SK-N-DZ (cell line): ENCODE results near the gene NXPE4.
"Not testable (repeated sequence)": the region's sequence is repeated elsewhere in the genome, so short reads cannot be mapped to it uniquely, and the experiment has no call there.

ENCODE experiments used
- DNase-seq: peaks from one replicate; pipeline ENCODE4 v3.0.0-alpha.2; 2015; ENCODE audit warnings: low spot score

Gene NXPE4

DNA sequence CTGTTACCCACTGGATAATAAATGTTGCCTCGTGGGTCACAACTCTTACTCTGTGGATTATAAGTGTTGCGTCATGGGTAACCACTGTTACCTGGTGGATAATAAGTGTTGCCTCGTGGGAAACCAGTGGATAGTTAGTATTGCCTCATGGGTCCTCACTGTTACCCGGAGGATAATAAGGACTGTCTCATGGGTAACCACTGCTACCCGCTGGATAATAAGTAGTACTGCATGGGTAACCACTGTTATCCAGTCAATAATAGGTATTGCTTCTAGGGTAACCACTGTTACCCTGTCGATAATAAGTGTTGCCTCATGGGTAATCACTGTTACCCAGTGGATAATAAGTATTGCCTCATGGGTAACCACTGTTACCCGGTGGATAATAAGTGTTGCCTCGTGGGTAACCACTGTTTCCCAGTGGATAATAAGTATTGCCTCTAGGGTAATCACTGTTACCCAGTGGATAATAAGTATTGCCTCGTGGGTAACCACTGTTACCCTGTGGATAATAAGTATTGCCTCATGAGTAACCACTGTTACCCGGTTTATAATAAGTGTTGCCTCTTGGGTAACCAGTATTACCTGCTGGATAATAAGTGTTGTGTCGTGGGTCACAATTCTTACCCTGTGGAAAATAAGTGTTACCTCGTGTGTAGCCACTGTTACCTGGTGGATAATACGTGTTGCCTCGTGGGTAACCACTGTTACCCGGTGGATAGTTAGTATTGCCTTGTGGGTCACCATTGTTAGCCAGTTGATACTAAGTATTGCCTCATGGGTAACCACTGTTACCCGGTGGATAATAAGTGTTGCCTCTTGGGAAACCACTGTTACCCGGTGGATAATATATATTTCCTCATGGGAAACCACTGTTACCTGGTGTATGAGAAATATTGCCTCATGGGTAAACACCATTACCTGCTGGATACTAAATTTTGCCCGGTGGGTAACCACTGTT is 15.7 kb upstream of the NXPE4 start:
- no peak for DNase-seq

DNA sequence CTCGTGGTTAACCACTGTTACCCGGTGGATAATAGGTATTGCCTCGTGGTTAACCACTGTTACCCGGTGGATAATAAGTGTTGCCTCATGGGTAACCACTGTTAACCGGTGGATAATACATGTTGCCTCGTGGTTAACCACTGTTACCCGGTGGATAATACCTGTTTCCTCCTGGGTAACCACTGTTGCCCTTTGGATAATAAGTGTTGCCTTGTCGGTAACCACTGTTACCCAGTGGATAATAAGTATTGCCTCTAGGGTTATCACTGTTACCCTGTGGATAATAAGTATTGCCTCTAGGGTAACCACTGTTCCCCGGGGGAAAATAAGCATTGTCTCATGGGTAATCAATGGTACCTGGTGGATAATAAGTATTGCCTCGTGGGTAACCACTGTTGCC is 15.0 kb upstream of the NXPE4 start:
- DNase-seq, result no peak

DNA sequence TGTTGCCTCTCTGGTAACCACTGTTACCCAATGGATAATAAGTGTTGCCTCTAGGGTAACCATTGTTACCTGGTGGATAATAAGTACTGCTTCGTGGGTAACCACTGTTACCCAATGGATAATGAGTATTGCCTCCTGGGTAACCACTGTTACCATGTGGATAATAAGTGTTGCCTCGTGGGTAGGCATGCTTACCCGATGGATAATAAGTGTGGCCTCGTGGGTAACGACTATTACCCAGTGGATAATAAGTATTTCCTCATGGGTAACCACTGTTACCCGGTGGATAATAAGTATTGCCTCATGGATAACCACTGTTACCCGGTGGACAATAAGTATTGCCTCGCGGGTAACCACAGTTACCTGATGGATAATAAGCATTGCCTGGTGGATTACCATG is 13.8 kb upstream of the NXPE4 start:
- no peak for DNase-seq

DNA sequence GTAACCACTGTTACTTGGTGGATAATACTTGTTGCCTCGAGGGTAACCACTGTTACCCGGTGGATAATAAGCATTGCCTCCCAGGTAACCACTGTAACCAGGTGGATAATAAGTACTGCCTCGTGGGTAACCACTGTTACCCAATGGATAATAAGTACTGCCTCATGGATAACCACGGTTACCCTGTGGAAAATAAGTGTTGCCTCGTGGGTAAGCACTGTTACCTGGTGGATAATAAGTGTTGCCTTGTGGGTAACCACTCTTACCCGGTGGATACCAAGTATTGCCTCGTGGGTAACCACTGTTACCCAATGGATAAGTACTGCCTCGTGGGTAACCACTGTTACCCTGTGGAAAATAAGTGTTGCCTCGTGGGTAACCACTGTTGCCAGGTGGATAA is 13.0 kb upstream of the NXPE4 start:
- DNase-seq, result not testable (repeated sequence)

GRCh38 chr11:114607753-114608459 is 12.3 kb upstream of the NXPE4 start:
- no peak for DNase-seq

DNA sequence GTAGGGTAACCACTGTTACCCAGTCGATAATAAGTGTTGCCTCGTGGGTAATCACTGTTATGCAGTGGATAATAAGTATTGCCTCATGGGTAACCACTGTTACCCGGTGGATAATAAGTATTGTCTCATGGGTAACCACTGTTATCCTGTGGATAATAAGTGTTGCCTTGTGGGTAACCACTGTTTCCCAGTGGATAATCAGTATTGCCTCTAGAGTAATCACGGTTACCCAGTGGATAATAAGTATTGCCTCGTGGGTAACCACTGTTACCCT is 11.2 kb upstream of the NXPE4 start:
- not testable (repeated sequence) for DNase-seq

DNA sequence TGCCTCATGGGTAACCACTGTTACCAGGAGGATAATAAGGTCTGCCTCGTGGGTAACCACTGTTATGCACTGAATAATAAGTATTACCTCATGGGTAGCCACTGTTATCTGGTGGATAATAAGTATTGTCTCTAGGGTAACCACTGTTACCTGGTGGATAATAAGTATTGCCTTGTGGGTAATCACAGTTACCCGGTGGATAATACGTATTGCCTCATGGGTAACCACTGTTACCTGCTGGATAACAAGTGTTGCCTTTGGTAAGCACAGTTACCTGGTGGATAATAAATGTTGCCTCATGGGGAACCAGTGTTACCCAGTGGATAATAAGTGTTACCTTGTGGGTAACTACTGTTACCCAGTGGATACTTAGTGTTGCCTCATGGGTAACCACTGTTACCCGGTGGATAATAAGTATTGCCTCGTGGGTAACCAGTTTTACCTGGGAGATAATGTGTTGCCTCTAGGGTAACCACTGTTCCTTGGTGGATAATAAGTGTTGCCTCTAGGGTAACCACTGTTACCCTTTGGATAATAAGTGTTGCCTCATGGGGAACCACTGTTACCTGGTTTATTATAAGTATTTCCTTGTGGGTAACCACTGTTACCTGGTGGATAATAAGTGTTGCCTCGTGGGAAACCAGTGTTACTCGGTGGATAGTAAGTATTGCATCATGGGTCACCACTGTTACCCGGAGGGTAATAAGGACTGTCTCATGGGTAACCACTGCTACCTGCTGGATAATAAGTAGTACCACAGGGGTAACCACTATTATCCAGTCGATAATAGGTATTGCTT is 10.6 kb upstream of the NXPE4 start:
- DNase-seq, result no peak

DNA sequence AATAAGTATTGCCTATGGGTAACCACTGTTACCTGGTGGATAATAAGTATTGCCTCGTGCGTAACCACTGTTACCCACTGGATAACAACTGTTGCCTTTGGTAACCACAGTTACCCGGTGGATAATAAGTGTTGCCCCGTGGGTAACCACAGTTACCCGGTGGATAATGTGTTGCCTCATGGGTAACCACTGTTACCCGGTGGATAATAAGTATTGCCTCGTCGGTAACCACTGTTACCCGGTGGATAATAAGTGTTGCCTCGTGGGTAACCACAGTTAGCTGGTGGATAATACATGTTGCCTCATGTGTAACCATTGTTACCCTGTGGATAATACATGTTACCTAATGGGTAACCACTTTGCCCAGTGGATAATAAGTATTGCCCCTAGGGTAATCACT is 9.8 kb upstream of the NXPE4 start:
- DNase-seq, result no peak

DNA sequence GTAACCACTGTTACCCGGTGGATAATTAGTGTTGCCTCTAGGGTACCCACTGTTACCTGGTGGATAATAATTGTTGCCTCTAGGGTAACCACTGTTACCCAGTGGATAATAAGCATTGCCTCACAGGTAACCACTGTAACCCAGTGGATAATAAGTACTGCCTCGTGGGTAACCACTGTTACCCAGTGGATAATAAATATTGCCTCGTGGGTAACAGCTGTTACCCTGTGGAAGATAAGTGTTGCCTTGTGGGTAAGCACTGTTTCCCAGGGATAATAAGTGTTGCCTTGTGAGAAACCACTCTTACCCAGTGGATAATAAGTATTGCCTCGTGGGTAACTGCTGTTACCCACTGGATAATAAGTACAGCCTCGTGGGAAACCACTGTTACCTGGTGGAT is 9.3 kb upstream of the NXPE4 start:
- DNase-seq, result no peak

- DNase-seq, result no peak
Measured at GRCh38 chr11:114604179-114604813, 8.7 kb upstream of the NXPE4 start.

GRCh38 chr11:114603151-114603550 is 7.6 kb upstream of the NXPE4 start:
- DNase-seq, result not testable (repeated sequence)

GRCh38 chr11:114598461-114598860 is 2.9 kb upstream of the NXPE4 start:
- no peak for DNase-seq

DNA sequence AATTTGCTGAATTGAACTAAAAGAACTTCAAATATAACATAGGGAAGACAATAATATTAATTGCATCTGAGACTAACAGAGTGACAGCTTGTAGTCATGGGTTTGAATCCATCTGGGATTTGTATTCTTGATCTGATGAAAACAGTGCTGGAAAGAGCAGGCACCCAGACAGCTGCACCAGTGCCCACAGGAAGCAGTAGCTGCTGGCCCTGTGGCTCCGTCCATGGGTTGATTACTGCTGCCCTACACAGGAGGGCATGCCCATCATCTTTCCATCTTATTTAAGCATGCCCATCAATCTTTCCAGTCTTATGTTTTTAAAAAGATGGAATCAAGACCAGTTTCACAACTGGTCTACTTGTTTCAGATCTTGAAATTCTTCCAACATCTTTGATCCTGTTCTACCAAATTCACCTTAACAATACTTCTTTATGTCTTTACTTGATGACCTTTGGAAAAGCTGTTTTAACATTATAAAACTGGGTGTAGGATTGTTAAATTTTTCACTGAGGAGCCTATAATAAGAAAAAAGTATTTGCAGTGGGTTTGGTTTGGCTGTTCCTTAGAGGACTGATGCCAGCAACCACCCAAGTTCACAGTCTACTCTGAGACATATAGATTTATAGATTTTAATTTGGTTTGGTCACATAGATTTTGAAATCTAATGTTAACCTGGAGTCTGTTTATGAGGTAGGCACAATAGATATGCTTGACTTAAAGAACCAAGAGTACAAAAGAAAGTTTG is 761 bp upstream of the NXPE4 start:
- DNase-seq, result no peak

- DNase-seq, result no peak
Measured at GRCh38 chr11:114594703-114595102, 883 bp downstream of the NXPE4 start.

DNA sequence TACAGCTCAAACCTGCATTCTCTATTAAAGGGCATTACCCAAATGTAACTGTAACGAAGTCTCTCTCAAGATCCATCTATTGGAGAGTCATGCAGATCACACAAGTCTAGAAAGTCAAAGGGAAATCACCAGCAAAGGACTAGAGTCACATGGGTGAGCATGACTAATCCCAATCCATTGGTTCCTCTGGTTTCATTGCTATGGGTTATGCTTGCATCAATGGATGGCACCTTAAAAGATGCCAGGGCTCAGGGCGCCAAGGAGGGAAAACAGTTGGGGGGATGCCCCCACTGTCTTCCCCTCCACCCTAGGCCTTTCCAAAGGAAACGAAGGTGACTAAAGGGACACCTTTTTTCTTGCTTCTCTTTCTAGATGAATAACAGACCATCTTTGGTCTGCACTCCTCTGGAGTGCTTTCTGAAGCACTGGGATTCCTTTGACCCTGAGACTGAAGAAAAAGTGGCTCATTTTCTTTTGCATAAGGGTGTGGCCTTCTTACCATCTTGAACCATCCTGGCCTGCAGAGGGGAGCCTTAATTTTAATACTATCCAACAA is 8.1 kb downstream of the NXPE4 start:
- DNase-seq, result no peak

- no peak for DNase-seq
Measured at GRCh38 chr11:114586797-114587196, 8.8 kb downstream of the NXPE4 start.

DNA sequence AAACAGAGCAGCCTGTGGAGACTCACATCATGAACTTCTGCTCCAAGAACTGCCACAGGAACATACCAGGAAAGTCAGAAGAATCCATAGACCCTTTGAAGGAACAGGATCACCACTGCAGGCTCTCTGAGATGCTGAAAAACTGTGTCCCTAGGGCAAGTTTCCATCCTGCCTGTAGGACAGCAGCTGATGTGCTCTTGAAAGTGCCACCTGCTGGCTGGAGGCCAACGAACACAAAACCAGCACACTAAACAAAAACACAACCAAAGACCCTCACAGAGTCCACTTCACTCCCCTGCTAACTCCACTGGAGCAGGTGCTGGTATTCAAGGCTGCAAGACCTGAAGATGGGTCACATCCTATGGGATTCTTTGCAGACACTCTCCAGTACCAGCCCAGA is 23.9 kb downstream of the NXPE4 start:
- DNase-seq, result no peak

GRCh38 chr11:114569801-114570200 is 25.8 kb downstream of the NXPE4 start:
- DNase-seq, result no peak

- DNase-seq, result no peak
Measured at GRCh38 chr11:114566276-114566675, 29.3 kb downstream of the NXPE4 start.

- no peak for DNase-seq
Measured at GRCh38 chr11:114564831-114565230, 30.8 kb downstream of the NXPE4 start.

- no peak for DNase-seq
Measured at GRCh38 chr11:114563077-114563476, 32.5 kb downstream of the NXPE4 start.
